COLO668 (cell line): ENCODE results near the gene IPO11.
"Not testable (repeated sequence)": the region's sequence is repeated elsewhere in the genome, so short reads cannot be mapped to it uniquely, and the experiment has no call there.

Experiments used
- DNase-seq: peaks from one replicate; lab custom pipeline; 2025; ENCODE audit not compliant: unreplicated experiment; lab: John Stamatoyannopoulos, UW

The IPO11 gene

DNA sequence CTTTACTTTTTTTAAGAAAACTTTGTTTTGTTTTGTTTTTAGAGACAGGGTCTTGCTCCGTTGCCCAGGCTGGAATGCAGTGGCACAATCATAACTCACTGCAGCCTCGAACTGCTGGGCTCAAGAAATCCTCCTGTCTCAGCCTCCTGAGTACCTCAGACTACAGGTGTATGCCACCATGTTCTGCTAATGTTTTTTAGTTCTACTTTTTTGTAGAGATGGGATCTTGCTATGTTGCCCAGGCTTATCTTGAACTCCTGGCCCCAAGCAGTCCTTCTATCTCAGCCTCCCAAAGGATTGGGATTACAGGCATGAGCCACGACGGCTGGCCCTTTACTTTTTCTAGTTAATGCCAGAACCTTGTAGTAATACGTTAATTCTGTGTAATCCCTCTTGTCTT is 36.0 kb downstream of the IPO11 start:
- no peak for DNase-seq

DNA sequence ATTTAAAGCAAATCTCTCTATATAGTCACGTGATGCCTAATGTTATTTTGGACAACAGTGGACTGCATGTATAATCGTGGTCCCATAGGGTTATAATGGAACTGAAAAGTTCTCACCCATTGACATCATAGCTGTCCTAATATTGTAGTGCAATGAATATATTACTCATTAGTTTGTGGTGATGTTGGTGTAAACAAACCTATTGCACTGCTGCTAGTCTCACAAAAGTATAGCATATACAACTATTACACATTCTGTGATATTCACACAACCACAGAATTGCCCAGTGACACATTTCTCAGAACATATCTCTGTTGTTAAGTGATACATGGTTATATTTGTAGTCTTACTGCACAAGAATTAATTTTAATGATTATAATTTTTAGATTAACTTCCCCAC is 37.7 kb downstream of the IPO11 start:
- DNase-seq, result no peak

DNA sequence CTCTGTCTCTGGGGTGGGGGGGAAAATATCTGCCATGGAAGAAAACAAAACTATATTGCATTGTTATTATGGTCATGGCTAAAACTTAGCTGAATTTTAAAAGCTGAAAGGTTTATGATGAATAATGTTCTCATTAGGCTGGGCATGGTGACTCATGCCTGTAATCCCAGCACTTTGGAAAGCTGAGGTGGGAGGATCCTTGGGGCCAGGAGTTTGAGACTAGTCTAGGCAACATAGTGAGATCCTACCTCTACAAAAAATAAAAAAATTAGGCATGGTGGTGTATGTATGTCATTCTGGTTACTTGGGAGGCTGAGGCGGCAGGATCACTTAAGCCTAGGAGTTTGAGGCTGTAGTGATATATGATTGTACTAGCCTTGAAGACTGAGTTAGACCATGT is 44.5 kb downstream of the IPO11 start:
- DNase-seq, result no peak

DNA sequence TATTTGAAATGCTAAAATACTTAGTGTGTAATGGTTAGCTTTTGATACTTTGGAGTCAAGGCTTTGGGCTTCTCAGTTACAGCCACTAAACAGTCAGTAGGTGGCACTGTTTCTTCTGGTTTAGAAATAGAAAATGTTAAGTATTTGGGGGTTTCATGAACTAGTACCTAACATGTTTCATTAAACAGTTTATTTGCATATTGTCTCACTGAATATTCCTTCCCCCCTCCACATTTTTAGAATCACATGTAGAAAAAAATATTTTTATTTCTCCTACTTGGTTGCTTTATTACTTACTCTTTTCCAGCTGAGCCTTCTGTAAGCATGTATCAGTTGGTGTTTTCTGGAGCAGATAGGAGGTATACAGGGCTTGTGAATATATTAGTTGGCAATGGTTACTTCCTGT is 48.0 kb downstream of the IPO11 start:
- DNase-seq, result no peak

DNA sequence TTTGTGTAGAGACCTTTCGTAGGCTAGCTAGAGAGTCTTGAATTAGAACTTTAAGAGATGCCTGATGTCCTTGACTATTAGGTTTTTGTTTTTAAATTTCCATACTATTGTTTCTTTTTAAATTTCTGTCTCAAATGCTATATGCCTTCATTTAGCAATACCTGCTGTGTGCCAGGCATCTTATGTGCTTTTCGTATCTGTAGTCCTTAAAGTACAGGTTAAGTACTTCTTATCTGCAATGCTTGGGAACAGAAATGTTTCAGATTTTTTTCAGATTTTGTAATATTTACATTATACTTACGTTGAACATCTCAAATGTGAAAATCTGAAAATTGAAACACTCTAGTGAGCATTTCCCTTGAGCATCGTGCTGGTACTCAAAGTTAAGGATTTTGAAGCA is 49.0 kb downstream of the IPO11 start:
- DNase-seq, result no peak

DNA sequence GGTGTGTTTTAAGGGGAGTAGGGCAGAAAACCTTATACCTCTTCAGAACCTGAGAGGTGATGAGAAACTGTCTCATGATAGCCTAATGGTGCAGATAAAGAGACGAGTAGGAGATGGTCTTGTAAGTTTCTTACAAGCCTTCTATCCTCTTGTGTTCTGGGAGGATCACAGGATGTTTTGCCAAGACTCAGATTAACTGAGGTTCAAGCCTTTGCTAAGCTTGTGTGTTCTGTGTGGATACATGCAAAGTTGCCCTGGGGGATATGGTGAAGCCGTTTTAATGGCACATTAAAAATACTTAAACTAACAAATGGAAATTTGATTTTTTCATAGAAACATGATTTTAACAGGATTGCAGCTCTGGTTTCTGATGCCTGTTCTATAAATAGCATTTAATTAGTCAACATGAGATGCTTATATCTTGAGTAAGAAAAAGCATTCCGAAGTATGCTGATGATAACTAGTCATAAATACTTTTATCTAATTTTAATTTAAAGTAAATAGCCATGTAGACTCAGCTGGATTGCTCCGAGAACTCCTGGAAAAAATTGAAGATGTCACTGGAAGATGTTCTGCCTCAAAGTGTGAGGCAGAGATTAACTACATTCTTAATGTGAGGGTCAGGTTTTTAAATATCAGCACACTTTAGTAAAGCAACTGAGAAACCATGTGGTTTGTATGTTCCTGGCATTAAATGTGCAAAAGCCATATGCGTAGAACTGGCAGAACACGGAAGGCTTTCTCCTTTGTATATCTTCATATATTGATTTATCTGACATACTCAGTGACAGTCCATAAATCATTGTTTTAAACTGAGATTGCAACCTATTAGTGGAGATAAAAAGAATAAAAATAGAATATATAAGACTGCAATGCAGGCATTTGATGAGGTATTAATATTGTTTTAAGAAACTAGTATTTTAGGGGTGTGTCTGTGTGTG is 53.7 kb downstream of the IPO11 start:
- no peak for DNase-seq

DNA sequence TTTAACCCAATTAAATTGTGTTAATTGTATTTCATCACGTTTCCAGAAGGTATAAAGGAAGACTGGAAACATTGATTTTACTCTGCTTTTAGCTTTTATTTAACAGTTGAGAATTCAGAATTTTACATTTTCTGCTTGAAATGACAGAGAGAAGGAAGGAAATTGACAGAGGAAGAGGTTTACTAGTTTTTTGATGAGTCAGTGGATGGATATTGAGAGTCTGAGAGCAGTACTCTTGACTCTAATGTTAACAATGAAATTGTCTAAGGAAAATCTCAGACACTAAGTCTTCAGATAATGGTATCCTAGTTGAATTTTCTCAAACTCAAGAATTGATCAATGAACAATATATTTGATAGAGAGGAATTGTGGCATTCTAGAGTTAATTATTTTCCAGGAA is 60.6 kb downstream of the IPO11 start:
- no peak for DNase-seq

DNA sequence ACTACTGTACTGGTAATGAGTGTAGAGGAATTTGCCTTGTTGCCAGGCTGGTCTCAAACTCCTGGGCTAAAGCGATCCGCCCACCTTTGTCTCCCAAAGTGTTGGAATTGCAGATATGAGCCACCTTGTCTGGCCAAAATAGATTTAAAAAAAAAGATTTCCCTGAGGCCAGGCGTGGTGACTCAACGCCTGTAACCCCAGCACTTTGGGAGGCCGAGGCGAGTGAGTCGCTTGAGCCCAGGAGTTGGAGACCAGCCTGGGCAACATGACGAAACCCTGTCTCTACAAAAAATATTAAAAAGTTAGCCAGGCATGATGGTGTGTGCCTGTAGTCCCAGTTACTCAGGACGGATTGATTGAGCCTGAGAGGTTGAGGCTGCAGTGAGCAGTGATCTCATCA is 62.5 kb downstream of the IPO11 start:
- DNase-seq, result no peak

DNA sequence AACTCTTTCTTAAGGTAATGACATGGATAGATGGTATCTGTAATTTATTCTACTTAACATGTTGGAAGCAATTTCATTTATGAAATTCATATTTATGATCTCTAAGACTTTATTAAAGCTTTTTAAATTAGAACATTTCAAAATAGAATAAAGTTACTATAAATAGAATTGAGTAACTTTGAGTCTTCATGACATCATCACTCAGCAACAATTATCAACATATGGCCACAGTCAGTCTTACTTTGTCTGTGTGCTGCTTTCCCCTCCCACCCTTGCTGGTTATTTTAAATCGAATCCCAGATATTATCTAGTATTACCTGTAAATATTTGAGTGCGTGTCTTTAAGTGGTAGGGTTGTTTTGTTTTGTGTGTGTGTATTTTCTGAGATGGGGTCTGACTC is 65.2 kb downstream of the IPO11 start:
- DNase-seq, result no peak

DNA sequence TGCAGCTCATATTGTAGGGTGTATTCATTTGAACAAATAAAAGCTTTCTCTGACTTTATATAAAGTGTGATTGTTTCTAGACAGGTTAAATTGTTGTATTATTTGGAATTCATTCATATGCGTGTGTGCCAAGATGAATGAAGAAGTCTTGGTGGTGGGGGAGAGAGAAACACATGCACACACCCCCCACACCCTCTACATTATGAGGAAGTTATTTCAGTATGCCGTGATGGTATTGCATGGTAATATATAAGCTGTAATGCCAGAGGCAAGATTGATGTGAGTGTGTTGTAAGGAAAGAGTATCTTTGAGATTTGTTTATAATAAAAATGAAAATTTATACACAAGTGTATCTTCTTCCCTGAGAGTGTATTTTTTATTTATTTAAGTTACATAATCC is 71.0 kb downstream of the IPO11 start:
- no peak for DNase-seq

DNA sequence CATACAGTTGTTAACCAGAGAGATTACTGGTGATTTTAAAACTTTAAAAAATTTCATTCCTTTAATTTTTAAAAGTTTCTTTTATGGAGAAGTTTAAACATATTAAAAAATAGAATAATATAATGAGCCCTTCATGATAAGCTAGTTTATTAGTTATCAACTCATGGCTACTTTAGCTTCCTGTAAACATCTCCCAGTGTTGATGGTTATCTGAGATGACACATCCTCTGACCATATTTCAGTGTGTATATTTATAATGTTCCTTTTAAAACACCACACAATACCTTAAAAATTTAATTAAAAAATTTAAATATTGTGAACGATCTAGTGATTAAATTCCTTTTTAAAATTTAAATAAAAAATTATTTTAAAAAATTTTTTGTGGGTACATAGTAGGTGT is 74.1 kb downstream of the IPO11 start:
- no peak for DNase-seq

DNA sequence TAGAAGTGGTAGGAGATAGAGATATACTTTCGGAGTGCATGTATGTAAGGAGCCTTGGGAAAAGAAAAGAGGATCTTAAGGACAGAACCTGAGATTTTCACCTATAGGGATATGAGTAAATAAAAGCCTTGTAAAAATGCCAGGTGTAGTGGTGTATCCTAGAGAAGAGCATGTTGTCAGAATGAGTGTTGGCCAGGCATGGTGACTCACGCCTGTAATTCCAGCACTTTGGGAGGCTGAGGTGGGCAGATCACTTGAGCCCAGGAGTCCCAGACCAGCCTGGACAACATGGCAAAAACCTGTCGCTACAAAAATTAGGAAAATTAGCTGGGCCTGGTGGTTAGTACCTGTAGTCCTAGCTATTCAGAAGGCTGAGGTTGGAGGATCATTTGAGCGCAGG is 76.0 kb downstream of the IPO11 start:
- no peak for DNase-seq

DNA sequence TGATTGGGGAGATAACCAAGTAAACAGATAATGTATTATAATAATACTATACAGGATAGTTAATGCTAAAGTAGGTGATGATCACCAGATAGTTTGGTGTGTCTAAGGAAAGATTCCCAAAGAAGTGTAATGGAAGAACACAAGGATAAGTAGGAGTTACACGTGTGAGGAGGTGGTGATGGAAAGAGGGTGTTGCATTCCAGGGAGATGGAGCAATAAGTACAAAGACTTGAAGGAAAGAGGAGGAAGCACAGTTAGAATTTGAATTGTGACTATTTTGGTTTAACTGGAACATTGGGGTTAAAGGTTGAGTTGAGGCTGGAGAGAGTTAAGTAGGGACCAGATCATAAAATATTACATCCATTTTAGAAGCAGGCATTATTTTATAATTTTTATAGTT is 76.9 kb downstream of the IPO11 start:
- no peak for DNase-seq

DNA sequence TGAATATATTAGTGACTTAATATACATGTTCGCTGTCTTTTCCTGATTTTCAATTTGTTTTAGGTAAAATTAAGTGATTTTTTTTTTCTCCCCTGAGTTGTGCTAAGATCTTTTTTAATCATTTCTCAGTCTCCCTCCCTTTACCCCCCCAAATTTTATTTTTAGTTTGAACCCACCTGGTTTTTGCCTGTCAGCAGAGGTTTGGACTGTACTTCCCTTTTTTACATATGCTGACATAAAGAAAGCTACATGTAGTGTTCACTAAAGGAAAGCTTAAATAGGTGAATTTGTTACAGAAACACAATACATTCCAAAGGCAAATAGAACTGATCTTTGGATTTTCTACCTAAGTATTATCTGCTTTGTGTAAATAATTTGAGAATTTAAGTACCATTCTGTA is 82.2 kb downstream of the IPO11 start:
- no peak for DNase-seq

DNA sequence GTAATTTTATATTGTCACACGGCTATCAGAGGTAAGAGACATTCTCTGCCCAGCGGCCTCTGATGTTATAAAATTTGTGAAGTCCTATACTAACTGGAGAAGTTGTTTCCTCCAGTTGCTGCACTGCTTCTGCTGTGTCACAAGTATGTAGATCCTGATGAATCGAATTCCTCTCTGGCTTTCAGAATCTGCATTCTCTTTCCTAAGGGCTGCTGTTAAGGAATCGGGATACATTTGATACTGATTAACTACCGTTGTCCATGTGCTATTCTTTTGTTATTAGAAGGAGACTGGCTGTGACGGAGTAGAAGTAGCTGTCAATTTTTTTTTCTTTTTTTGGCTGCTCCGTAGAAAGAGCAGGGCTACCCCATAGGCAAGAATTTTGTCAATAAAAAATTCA is 84.3 kb downstream of the IPO11 start:
- no peak for DNase-seq

DNA sequence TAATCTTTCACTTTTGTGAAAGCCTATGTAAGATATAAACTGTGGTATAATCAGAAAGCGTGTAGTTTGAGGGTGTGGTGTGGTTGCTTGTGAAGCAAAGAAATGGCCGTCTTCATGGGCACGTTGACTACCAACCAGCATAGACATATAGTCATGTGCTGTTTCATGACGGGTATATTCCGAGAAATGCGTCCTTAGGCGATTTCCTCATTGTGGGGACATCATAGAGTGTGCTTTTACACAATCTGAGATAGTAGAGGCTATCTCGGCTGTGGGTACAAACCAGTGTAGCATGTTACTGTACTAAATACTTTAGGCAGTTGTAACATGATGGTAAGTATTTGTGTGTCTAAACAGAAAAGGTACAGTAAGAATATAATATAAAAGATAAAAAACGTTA is 86.4 kb downstream of the IPO11 start:
- no peak for DNase-seq

DNA sequence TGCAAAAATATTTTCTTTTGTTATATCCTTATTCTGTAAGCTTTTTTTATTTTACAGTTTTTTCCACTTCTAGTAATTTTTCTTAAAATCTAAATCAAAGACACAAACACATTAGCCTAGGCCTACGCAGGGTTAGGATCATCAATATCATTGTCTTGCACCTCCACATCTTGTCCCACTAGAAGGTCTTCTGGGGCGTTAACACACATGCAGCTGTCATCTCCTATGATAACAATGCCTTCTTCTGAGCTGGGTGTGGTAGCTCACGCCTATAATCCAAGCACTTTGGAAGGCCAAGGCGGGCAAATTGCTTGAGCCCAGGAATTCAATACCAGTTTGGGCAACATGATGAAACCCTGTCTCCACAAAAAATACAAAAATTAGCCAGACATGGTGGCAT is 87.2 kb downstream of the IPO11 start:
- DNase-seq, result no peak

DNA sequence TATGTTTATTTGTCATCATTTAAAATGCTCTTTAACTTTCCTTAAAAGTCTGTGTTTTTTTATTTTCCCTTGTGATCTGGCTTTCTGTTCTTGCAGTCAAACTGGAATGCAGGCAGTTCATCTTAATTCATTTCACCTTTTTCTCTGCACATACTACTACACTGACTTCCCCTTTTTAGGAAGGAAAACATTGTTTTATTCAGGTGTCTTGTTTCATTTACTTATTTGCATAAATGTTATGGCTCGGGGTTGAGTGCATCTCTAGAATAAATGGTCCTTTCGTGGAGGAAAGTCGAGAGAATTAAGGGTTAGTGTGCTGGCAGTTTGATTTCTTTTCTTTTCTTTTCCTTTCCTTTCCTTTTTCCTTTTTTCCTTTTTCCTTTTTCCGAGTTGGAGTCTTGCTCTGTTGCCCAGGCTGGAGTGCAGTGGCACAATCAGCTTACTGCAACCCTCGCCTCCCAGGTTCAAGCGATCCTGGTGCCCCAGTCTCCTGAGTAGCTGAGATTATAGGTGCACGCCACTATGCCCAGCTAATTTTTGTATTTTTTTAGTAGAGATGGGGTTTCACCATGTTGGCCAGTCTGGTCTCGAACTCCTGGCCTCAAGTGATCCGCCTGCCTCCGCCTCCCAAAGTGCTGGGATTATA is 90.0 kb downstream of the IPO11 start:
- no peak for DNase-seq

DNA sequence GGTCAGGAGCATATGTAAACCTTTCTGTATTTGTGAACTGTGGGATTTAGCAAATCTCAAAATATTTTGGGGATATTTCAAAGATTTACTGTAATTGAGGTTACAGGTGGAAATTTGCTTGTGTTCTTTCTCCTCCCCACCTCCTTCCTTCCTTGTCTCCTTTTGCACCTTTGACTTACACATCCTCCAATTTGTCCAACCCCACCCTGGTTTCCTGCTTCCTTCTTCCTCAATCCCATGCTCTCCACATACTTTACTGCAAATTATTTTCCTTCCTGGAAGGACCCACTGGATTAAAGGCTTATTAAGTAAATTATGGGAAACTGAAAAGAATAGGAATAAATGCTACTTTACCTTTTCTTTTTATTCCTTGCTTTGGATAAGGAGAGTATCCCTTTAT is 91.6 kb downstream of the IPO11 start:
- no peak for DNase-seq

DNA sequence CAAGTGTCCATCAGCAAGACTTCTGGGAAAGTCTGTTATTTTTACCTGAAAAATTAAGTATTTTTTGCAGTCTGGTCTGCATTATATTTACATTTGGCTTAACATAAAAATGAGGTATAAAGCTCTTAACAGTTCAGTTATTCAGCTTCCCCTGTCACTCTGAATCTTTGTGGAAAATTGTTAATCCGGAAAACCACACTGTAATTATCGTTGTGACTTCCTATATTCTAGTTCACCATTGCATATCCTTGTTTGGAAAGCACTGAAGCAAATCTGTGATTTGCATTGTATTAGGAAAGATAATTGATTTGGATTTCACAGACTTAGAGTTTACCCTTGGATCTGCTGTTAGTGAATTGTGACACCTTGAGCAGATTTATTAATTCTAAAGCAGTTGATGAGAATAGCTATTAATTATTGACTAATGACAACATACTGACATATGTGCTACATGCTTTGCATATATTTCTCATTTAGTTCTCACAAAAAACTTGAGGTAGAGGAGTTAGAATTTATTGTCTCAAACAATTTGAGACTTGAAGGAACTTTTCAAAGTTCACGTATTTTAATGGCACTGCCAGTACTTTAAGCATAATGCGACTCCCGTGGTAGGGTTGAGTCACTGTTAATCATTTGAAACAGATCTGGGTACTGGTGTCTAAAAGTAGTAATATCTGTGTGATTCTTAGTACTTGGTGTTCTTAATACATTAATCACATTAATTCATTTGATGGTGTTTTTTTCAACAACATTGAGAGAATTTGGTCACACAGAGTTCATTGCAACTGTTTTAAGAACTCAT is 94.3 kb downstream of the IPO11 start:
- no peak for DNase-seq

DNA sequence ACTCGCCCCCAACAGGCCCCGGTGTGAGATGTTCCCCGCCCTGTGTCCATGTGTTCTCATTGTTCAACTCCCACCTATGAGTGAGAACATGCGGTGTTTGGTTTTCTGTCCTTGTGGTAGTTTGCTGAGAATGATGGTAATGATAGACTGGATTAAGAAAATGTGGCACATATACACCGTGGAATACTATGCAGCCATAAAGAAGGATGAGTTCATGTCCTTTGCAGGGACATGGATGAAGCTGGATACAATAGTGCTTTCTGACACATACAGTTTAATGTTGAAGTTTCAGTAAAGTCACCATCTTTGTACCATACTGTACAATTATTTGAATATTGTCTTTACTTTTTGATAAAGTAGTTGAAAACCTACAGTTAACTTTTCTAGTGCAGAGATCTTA is 96.2 kb downstream of the IPO11 start:
- not testable (repeated sequence) for DNase-seq

DNA sequence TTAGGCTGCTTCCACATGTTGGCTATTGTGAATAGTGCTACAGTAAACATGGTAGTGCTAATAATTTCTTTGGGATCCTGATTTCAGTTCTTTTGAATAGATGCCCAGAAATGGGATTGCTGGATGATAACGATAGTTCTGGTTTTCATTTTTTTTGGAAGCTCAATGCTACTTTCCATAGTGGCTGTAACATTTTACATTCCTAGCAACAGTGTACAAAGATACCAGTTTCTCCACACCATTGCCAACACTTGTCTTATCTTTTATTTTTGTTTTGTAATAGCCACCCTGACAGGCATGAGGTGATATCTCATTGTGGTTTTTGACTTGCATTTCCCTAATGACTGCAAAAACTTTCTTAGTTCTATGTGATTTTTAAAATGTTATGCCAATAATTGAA is 97.2 kb downstream of the IPO11 start:
- no peak for DNase-seq
